CD14-positive monocyte (primary cell): ENCODE results near the gene DPF3. TPM values are rescaled to one million over a fixed set of nuclear protein-coding genes. Genes with fewer than 3 reads are reported as not detected.
A peak's percentile ranks its signal among the peaks of the same experiment; 100 is the strongest.

Experiments
- DNase-seq, 3 donors: peaks; one replicate each; pipeline ENCODE4 v3.0.0-alpha.2; 2011 to 2022
- H2AFZ ChIP-seq: 2 replicates; pipeline ENCODE4 v1.6.0; 2012; ENCODE audit warnings: mild to moderate bottlenecking, low read depth, low read length, inconsistent platforms; ENCODE audit not compliant: insufficient read depth, poor library complexity, severe bottlenecking
- H3K27ac ChIP-seq, 2 donors: 1 replicate in 1 of 2; 2 replicates in 1 of 2; pipeline ENCODE4 v1.5.1; 2012 to 2013; ENCODE audit warnings: low read length in 2 of 2, control low read depth in 1 of 2, inconsistent platforms in 1 of 2, low read depth in 1 of 2, mild to moderate bottlenecking in 1 of 2
- H3K27me3 ChIP-seq, 2 donors: one replicate each; pipeline versions ENCODE4 v1.6.0 to v1.6.1; 2011 to 2013; ENCODE audit warnings: low read length in 2 of 2; ENCODE audit not compliant: control insufficient read depth in 2 of 2, insufficient read depth in 2 of 2
- H3K36me3 ChIP-seq, 2 donors: replicated peaks in 1 of 2; 1 replicate in 1 of 2; 2 replicates in 1 of 2; pipeline versions ENCODE4 v1.5.1 to v1.6.1; 2012 to 2013; ENCODE audit warnings: low read length in 2 of 2, control low read depth in 1 of 2, inconsistent platforms in 1 of 2, mild to moderate bottlenecking in 1 of 2; ENCODE audit not compliant: insufficient read depth in 2 of 2, control insufficient read depth in 1 of 2
- H3K4me1 ChIP-seq, 2 donors: 1 replicate in 1 of 2; 2 replicates in 1 of 2; pipeline versions ENCODE4 v1.5.1 to v1.6.1; 2012 to 2013; ENCODE audit warnings: low read length in 2 of 2, control low read depth in 1 of 2, inconsistent platforms in 1 of 2, mild to moderate bottlenecking in 1 of 2, moderate library complexity in 1 of 2; ENCODE audit not compliant: insufficient read depth in 2 of 2, control insufficient read depth in 1 of 2
- H3K4me2 ChIP-seq: replicated peaks from 2 replicates; pipeline ENCODE3; 2012; ENCODE audit warnings: low read length, moderate library complexity, mild to moderate bottlenecking; ENCODE audit not compliant: poor library complexity, severe bottlenecking; ENCODE audit errors: extremely low read depth
- H3K4me3 ChIP-seq, 3 experiments: fragments of 200-600 bp in 1 of 3; sonication (generic) in 1 of 3; replicated peaks in 1 of 3; 1 replicate in 2 of 3; 2 replicates in 1 of 3; pipeline ENCODE4 v1.5.1; 2011 to 2013; ENCODE audit warnings: low read length in 3 of 3, mild to moderate bottlenecking in 3 of 3, control low read depth in 2 of 3, low read depth in 2 of 3, inconsistent platforms in 1 of 3, moderate library complexity in 1 of 3
- H3K79me2 ChIP-seq: 2 replicates; pipeline ENCODE4 v1.6.0; 2012; ENCODE audit warnings: mild to moderate bottlenecking, control low read depth, inconsistent platforms, low read length, moderate library complexity; ENCODE audit not compliant: insufficient read depth
- H3K9ac ChIP-seq: 2 replicates; pipeline ENCODE4 v1.6.0; 2017; ENCODE audit warnings: low read length, mild to moderate bottlenecking; ENCODE audit not compliant: insufficient read depth, poor library complexity, severe bottlenecking
- H3K9me3 ChIP-seq, 2 donors: replicated peaks in 1 of 2; 1 replicate in 1 of 2; 2 replicates in 1 of 2; pipeline versions ENCODE4 v1.5.1 to v1.6.1; 2012 to 2013; ENCODE audit warnings: low read length in 2 of 2, control low read depth in 1 of 2; ENCODE audit not compliant: control insufficient read depth in 1 of 2, insufficient read depth in 1 of 2
- H4K20me1 ChIP-seq: 2 replicates; pipeline ENCODE4 v1.6.0; 2012; ENCODE audit warnings: mild to moderate bottlenecking, low read length, control low read depth, moderate library complexity; ENCODE audit not compliant: insufficient read depth
- H3K27ac Mint-ChIP-seq, 7 donors: one replicate each; pipeline ENCODE4 v1.8.0; 2020; ENCODE audit warnings: mild to moderate bottlenecking in 7 of 7, mixed read lengths in 7 of 7, moderate library complexity in 6 of 7, inconsistent platforms in 2 of 7
- H3K27me3 Mint-ChIP-seq, 3 donors: one replicate each; pipeline ENCODE4 v1.8.0; 2021 to 2022; ENCODE audit warnings: low read depth in 3 of 3, mild to moderate bottlenecking in 3 of 3, mixed read lengths in 3 of 3, moderate library complexity in 3 of 3, inconsistent platforms in 1 of 3
- H3K36me3 Mint-ChIP-seq, 2 donors: one replicate each; pipeline ENCODE4 v1.8.0; 2020; ENCODE audit warnings: mixed read lengths in 2 of 2, inconsistent platforms in 1 of 2, mild to moderate bottlenecking in 1 of 2
- H3K4me1 Mint-ChIP-seq: one replicate; pipeline ENCODE4 v1.8.0; 2020; ENCODE audit warnings: mild to moderate bottlenecking, mixed read lengths
- H3K4me3 Mint-ChIP-seq, 2 donors: one replicate each; pipeline ENCODE4 v1.8.0; 2020; ENCODE audit warnings: mild to moderate bottlenecking in 2 of 2, mixed read lengths in 2 of 2, moderate library complexity in 1 of 2
- H3K9me3 Mint-ChIP-seq, 7 donors: one replicate each; pipeline ENCODE4 v1.8.0; 2020 to 2022; ENCODE audit warnings: mixed read lengths in 7 of 7, mild to moderate bottlenecking in 6 of 7, moderate library complexity in 6 of 7, inconsistent platforms in 2 of 7
- CTCF ChIP-seq: fragments of 200-600 bp; IDR thresholded peaks from one replicate; pipeline ENCODE4 v1.8.0; 2022; ENCODE audit warnings: antibody characterized with exemption, mild to moderate bottlenecking
- WGBS: methylation state at CpG from one replicate; pipeline ENCODE4 v1.1.5; 2013; ENCODE audit warnings: missing lambda C conversion rate; ENCODE audit not compliant: insufficient coverage; 5-methylcytosine and 5-hydroxymethylcytosine counted together
- intact Hi-C, 2 donors: fragments of 100-400 bp; cut with micrococcal nuclease; formaldehyde crosslinking; loops; one replicate each; pipeline versions ENCODE4 v1.15.0 to v1.15.1; 2023
- polyA plus RNA-seq, 3 donors: library from polyadenylated mRNA; depleted of rRNA in 1 of 3; unstranded in 2 of 3; stranded (reverse) in 1 of 3; fragments of 300-500 nt in 2 of 3; fragments of >200 nt in 1 of 3; fragmentation: Illumina TruSeq in 2 of 3; gene quantifications; 1 replicate in 2 of 3; 2 replicates in 1 of 3; pipeline ENCODE4 v1.2.3, GENCODE V29; 2012 to 2021

Gene DPF3
- polyA plus RNA-seq, 3 donors, result 0.33 to 0.39 TPM; not detected in 1

GRCh38 chr14:72590577-72590976 lies 303.3 kb downstream of the DPF3 start:
- intact Hi-C loops, result no loop called here
- H3K9me3 ChIP-seq, result no peaks in the 10 kb centered on the region
- Mint-ChIP-seq H3K4me1 (no peaks in the 10 kb centered on the region), H3K36me3 (no peaks in the 10 kb centered on the region), H3K9me3 (peaks cover 0 to 10% (median 2%) of the 10 kb centered on the region in 7 donors), H3K27ac (no peak overlapping the region), H3K4me3 (peak overlapping the region in 1 of 2 donors; percentile 6), H3K27me3 (peaks cover 40 to 57% (median 47%) of the 10 kb centered on the region in 3 donors)
- peaks cover 18 to 44% of the 10 kb centered on the region in 2 donors for H3K27me3 ChIP-seq
- WGBS, result 9% methylated on average over 4 of the region's 7 CpGs
- H3K4me2 ChIP-seq, result no peak overlapping the region
- H3K9ac ChIP-seq, result no peak overlapping the region
- no peak for DNase-seq
- no peaks in the 10 kb centered on the region for H3K79me2 ChIP-seq
- H2AFZ ChIP-seq, result no peak overlapping the region
- no peaks in the 10 kb centered on the region for H3K4me1 ChIP-seq
- no peaks in the 10 kb centered on the region for H3K36me3 ChIP-seq
- no peaks in the 10 kb centered on the region for H4K20me1 ChIP-seq
- TF ChIP-seq CTCF, result no peak
- no peak overlapping the region for H3K4me3 ChIP-seq
- no peak overlapping the region for H3K27ac ChIP-seq

GRCh38 chr14:72589652-72590051 lies 304.2 kb downstream of the DPF3 start:
- Histone ChIP-seq H3K36me3 (no peaks in the 10 kb centered on the region), H3K4me1 (no peaks in the 10 kb centered on the region), H3K79me2 (no peaks in the 10 kb centered on the region), H3K9ac (no peak overlapping the region), H4K20me1 (no peaks in the 10 kb centered on the region), H3K4me3 (no peak overlapping the region), H3K27ac (no peak overlapping the region), H3K4me2 (no peak overlapping the region), H2AFZ (no peak overlapping the region), H3K9me3 (no peaks in the 10 kb centered on the region), H3K27me3 (peaks cover 18 to 41% of the 10 kb centered on the region in 2 donors)
- H3K27me3 Mint-ChIP-seq, result peaks cover 34 to 50% (median 48%) of the 10 kb centered on the region in 3 donors
- no peak overlapping the region for H3K27ac Mint-ChIP-seq
- H3K9me3 Mint-ChIP-seq, result peaks cover 0 to 10% (median 2%) of the 10 kb centered on the region in 7 donors
- H3K4me1 Mint-ChIP-seq, result no peaks in the 10 kb centered on the region
- intact Hi-C loops, result no loop called here
- no peaks in the 10 kb centered on the region for H3K36me3 Mint-ChIP-seq
- peak overlapping the region in 1 of 2 donors; percentile 17 for H3K4me3 Mint-ChIP-seq
- no peak for TF ChIP-seq CTCF
- DNase-seq, result no peak
